Loucy (cell line): ENCODE results near the gene CFAP107.

Experiments used
- EZH2phosphoT487 ChIP-seq: fragments of 200-600 bp; IDR thresholded peaks from 2 replicates; pipeline ENCODE4 v1.6.1; 2018; ENCODE audit warnings: antibody characterized with exemption, mild to moderate bottlenecking, moderate library complexity, borderline replicate concordance
- TF ChIP-seq, protein P1 (sequence below): fragments of 200-600 bp; sonication (generic); conservative IDR thresholded peaks from 2 replicates; pipeline ENCODE4 v1.5.1; 2014; ENCODE audit warnings: mild to moderate bottlenecking, antibody characterized with exemption, low read length

DNA sequence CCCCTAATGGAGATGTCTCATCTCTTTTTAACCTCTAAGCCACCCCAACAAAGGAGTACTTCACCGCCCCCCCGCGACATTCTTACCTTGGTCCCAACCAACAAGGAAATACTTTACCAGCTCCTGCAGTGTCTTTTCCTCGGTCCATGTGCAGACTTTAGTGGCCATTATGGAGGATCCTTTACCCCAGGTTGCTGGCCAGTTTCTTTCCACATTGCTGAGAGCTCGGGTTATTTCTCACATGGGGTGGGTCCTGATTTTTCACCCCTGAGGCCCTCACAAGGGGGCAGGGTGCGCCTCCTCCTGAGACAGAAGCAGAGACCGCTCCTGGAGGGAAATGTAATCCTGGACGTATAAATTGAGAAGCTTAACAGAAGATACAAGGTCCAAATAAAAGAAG is 33.1 kb upstream of the CFAP107 start:
- TF ChIP-seq, protein P1, sequence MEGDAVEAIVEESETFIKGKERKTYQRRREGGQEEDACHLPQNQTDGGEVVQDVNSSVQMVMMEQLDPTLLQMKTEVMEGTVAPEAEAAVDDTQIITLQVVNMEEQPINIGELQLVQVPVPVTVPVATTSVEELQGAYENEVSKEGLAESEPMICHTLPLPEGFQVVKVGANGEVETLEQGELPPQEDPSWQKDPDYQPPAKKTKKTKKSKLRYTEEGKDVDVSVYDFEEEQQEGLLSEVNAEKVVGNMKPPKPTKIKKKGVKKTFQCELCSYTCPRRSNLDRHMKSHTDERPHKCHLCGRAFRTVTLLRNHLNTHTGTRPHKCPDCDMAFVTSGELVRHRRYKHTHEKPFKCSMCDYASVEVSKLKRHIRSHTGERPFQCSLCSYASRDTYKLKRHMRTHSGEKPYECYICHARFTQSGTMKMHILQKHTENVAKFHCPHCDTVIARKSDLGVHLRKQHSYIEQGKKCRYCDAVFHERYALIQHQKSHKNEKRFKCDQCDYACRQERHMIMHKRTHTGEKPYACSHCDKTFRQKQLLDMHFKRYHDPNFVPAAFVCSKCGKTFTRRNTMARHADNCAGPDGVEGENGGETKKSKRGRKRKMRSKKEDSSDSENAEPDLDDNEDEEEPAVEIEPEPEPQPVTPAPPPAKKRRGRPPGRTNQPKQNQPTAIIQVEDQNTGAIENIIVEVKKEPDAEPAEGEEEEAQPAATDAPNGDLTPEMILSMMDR, result no peak
- no peak for TF ChIP-seq EZH2phosphoT487
